HG02885 (cell line): ENCODE measurements around the gene KLK6.
A peak's percentile ranks its signal among the peaks of the same experiment; 100 is the strongest.

Source experiments
- ATAC-seq: cut with Tn5 transposase; IDR thresholded peaks from one replicate; pipeline ENCODE4 v1.9.1; 2021; ENCODE audit warnings: mild to moderate bottlenecking; ENCODE audit not compliant: unreplicated experiment, poor library complexity

Gene KLK6

GRCh38 chr19:50959731-50960500 is 9.5 kb downstream of the KLK6 start:
- no peak for ATAC-seq

DNA sequence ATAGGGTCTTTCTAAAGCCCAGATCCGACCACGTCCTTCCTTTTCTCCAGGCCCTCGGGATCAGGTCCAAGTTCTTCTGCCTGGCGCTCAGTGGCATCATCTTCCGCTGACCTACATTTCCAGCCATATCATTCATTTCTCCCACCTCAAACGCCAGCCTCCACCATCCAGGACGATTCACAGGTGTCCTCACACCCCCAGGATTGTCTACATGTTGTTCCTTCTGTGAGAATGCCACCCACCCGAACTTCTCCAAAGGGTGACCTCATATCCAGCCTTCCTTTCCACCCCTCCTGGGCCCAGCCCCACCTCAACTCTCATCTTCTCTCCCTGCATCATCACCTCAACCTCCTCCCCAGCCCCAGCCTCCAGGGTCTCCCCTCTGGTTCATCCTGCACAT is 11.8 kb downstream of the KLK6 start:
- ATAC-seq = no peak

DNA sequence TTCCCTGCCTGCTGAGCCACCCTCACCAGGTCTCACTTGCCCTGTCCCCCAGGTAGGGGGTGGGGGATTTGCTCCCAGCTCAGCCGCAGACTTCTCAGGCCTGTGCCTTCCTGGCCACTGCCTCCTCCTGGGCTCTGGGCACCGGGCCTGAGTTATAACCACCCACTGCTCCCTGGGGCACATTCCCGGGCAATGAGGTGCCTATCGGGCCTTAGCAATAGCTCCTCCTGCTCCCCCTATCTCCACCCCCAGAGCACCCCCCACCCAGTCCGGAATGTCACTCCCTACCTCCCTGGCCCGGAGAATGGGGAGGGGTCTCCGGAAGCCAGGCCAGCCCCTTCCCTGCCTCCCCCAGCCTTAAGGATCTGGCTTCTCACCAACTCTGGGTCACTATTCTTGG is 16.5 kb downstream of the KLK6 start, which contains the start of gene KLK5:
TSS of gene KLK5 (minus strand) at position 129 of the 400 bp plus-strand sequence. CDS start 381 bp downstream, outside the sequence.
- no peak for ATAC-seq

DNA sequence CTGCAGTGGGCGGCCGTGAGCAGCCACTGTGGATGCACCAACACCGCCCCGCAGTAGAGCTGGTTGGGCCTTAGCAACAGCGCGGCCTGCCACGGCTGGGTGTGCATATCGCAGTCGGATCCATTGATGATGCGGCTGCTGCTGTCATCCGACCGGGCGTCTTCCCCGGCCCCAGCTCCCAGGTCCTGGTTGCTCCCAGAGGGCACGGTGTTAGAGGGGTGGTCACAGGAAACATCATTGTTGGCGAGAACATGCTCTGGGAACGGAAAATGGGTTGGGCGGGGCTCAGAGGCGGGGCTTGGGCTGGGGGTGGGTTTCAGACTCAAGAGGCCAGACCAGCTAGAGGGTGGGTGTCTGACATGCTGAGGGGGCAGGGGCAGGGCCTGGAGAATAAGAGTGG is 19.5 kb downstream of the KLK6 start:
- ATAC-seq = no peak

DNA sequence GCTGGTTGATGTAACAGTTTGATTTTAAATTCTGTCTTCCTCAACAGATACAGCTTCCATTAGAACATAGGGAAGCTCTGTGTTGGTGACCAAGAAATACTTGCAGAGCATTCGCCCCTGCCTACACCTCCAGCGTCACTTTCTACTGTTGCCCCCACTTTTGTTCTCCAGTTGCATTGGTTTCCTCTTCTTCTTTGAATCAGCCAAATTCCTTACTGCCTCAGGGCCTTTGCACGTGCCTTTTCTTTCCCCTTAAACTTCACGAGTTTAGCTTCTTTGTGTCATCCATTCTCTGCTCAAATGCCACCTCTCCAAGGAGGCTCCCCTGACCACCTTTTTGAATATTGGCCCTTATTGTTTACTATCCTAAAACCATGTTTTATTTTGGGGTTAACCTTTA is 22.3 kb downstream of the KLK6 start:
- ATAC-seq = no peak

DNA sequence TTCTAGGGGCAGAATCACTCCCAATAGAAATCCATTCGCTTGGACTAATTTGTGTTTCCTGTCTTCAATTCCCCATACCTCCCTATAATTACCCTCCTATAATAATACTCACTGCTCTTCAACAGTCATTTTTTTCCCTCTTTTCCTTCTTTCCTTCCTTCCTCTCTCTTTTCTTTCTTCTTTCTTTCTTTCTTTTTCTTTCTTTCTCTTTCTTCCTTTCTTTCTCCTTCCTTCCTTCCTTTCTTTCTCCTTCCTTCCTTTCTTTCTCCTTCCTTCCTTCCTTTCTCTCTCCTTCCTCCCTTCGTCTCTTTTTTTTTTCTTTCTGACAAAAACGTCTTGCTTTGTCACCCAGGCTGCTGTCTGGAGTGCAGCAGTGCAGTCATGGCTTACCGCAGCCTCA is 24.6 kb downstream of the KLK6 start:
- ATAC-seq = no peak

DNA sequence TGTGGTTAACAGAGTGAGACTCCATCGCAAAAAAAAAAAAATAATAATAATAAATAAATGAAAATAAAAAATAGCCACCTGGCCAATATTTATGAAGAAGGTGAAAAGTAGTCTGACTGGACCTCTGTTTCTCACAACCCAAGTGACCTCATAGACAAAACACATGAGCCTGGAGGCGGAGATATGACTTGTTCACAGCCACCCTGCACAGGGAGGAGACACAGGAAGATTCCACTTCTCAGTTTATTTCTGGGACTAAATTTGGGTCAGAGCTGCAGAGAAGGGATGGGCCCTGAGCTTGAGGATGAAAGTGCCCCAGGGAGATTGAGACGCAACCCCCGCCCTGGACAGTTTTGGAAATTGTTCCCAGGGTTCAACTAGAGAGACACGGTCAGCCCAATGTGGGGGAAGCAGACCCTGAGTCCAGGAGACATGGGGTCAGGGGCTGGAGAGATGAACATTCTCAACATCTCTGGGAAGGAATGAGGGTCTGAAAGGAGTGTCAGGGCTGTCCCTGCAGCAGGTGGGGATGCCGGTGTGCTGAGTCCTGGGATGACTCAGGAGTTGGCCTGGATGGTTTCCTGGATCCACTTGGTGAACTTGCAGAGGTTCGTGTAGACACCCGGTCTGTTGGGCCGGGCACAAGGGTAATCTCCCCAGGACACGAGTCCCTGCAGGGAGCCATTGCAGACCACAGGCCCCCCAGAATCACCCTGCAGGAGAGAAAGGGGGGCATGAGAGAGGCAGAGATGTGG is 26.1 kb downstream of the KLK6 start:
- ATAC-seq = no peak

GRCh38 chr19:50939596-50939995 is 29.8 kb downstream of the KLK6 start:
- no peak for ATAC-seq

- ATAC-seq = no peak
These were observed 35.8 kb downstream of the KLK6 start for GRCh38 chr19:50933640-50934039.

DNA sequence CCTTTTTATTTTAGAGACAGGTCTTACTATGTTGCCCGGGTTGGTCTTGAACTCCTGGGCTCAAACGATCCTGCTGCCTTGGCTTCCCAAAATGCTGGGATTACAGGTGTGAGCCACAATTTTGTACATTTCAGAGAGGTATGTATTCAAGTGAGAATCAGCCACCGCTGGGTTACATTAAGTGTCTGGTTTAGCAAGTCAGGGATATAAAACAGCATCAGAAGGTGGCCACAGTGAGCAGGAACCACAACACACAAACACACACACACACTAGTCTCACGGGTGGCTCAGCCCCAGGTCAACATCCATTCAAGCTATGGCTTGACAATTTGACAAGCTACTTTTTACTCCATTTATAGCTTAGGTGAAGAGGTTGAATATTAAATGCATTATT is 36.7 kb downstream of the KLK6 start:
- no peak for ATAC-seq

DNA sequence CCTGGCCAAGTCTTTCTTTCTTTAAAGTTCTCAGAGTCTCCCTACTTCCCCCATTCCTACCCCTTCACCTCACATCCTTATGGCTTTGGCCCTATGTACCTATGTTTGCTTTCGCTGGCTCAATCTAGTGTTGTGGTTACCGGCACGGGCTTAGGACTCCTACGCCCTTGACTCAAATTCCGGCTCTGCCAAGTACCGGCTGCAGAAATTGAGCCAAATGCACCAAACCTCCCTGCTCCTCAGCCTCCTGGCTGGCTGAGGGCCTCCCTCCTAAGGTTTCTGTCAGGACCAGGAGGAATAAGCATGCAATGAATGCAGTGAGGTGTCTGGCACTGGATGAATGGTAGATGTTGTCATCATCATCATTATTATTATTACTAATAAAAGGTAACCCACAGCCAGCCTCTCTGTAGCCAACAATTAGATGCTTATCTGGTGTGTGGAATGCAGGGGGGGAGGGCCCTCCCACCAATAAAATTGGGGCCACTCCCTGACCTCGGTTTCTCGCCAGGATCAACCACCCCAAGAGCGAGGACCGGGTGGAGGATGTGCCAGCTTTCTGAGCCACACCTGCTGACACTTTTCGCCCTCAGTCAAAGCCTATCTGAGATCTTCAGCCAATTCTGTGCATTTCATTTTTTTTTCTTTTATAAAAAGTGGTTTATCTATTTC is 37.2 kb downstream of the KLK6 start:
- ATAC-seq = no peak

DNA sequence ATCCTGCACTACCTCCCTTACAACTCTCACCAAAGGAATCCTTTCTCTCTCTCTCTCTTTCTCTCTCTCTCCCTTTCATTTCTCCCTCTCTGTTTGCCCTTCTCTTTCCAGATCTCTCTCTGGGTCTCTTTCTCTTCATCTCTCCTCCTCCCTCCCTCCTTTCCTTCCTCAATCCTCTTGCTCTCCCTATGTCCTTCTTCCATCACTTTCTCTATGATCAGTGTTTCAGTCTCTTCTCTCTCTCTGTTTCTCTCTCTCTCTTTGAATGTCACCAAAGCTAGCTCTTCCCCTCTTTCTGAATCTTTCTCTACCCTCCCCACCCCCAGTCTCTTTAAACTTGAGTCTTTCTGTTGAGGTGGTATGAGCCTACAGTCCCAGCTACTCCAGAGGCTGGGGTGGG is 38.4 kb downstream of the KLK6 start:
- ATAC-seq = no peak

DNA sequence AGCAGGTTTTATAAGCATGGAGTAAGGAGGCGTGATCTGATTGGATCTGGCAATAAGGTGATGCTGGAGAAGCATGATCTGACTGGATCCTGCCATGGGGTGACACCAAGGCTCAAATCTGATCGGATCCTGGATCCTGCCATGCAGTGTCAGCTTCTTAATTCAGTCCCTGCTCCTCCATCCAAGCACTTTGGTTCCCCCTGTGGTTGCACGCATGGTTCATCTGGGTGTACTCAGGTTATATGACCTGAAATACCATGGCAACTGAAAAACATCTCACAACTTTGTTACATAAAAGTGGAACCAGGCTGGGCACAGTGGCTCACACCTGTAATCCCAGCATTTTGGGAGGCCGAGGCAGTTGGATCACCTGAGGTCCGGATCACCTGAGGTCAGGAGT is 40.6 kb downstream of the KLK6 start:
- ATAC-seq = no peak

DNA sequence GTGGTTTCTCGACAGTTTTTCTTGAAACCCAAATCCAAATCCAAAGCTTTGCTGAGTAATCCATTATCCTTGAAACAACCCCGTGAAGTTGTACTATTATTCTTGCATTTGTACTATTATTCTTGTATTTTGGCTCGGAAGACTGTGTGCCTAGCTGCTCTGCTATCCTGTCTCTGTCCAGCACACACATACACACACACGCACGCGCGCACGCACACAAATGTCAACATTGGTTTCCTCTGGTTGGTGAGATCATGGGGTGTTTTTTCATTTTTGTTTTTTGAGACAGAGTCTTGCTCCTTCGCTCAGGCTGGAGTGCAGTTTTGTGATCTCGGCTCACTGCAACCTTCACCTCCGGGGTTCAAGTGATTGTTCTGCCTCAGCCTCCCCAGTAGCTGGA is 43.2 kb downstream of the KLK6 start:
- ATAC-seq = no peak

- ATAC-seq = no peak
These were observed 43.7 kb downstream of the KLK6 start for GRCh38 chr19:50925734-50926133.

- ATAC-seq = no peak
These were observed 44.8 kb downstream of the KLK6 start for GRCh38 chr19:50924586-50924985.

GRCh38 chr19:50922317-50922853 is 47.0 kb downstream of the KLK6 start:
- peak; percentile 50 for ATAC-seq

GRCh38 chr19:50921426-50922316 is 47.7 kb downstream of the KLK6 start:
- no peak for ATAC-seq

DNA sequence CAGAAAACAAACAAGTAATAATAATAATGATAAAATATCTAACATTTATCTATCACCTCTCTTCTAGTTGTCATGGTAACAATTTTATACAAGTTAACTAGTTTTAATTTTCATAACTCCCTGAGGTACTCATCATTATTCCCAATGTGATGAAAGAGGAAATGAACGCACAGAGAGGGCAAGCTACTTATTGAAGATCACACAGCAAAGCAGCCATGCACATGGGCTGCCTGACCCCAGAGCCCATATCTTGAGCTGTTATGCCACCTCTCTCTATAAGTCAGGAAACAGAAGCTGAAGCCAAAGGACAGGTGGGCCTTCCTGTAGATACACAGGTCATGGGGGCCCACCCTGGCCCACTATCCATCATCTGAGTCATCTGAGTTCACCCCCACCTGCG is 53.3 kb downstream of the KLK6 start:
- no peak for ATAC-seq
